HEK293 (cell line): Measurements from ENCODE around the gene MND1.

Source experiments
- CTCF ChIP-seq: fragments of 450-650 bp; formaldehyde crosslinking; IDR thresholded peaks from 2 replicates; pipeline ENCODE4 v1.5.1; 2016; ENCODE audit warnings: missing biosample characterization, missing genetic modification characterization
- KLF7 ChIP-seq: fragments of 450-650 bp; formaldehyde crosslinking; IDR thresholded peaks from 2 replicates; pipeline ENCODE4 v1.5.1; 2016; ENCODE audit warnings: missing biosample characterization, missing genetic modification characterization, borderline replicate concordance
- OSR2 ChIP-seq: fragments of 450-650 bp; formaldehyde crosslinking; IDR thresholded peaks from 2 replicates; pipeline ENCODE4 v1.5.1; 2016; ENCODE audit warnings: missing biosample characterization, missing genetic modification characterization
- SALL2 ChIP-seq: fragments of 450-650 bp; formaldehyde crosslinking; IDR thresholded peaks from 2 replicates; pipeline ENCODE4 v1.5.0; 2017; ENCODE audit warnings: missing biosample characterization, mild to moderate bottlenecking, missing genetic modification characterization, borderline replicate concordance
- TSHZ1 ChIP-seq: fragments of 450-650 bp; formaldehyde crosslinking; IDR thresholded peaks from 2 replicates; pipeline ENCODE4 v1.5.1; 2016; ENCODE audit warnings: missing biosample characterization, missing genetic modification characterization, borderline replicate concordance
- YY1 ChIP-seq: fragments of 450-650 bp; formaldehyde crosslinking; IDR thresholded peaks from 2 replicates; pipeline ENCODE4 v1.5.1; 2018; ENCODE audit warnings: missing biosample characterization, missing genetic modification characterization
- ZBTB20 ChIP-seq: fragments of 450-650 bp; formaldehyde crosslinking; IDR thresholded peaks from 2 replicates; pipeline ENCODE4 v1.5.1; 2016; ENCODE audit warnings: missing biosample characterization, missing genetic modification characterization
- ZBTB21 ChIP-seq: fragments of 450-650 bp; formaldehyde crosslinking; IDR thresholded peaks from 2 replicates; pipeline ENCODE4 v1.5.1; 2017; ENCODE audit warnings: missing biosample characterization, missing genetic modification characterization
- ZBTB7A ChIP-seq: fragments of 450-650 bp; formaldehyde crosslinking; IDR thresholded peaks from 2 replicates; pipeline ENCODE4 v1.5.1; 2016; ENCODE audit warnings: low read depth, missing biosample characterization, missing genetic modification characterization
- ZNF701 ChIP-seq: fragments of 450-650 bp; formaldehyde crosslinking; IDR thresholded peaks from 2 replicates; pipeline ENCODE4 v1.5.1; 2016; ENCODE audit warnings: missing biosample characterization, missing genetic modification characterization
- ZNF791 ChIP-seq: fragments of 450-650 bp; formaldehyde crosslinking; IDR thresholded peaks from 2 replicates; pipeline ENCODE4 v1.5.1; 2016; ENCODE audit warnings: missing biosample characterization, missing genetic modification characterization
- ZSCAN16 ChIP-seq: fragments of 450-650 bp; formaldehyde crosslinking; IDR thresholded peaks from 2 replicates; pipeline ENCODE4 v1.5.1; 2016; ENCODE audit warnings: missing biosample characterization, missing genetic modification characterization
- TF ChIP-seq, protein P1 (sequence below): sonication (generic); formaldehyde crosslinking; IDR thresholded peaks from 2 replicates; pipeline ENCODE4 v1.8.1; 2022; ENCODE audit warnings: mild to moderate bottlenecking, moderate library complexity, missing genetic modification reagents

DNA sequence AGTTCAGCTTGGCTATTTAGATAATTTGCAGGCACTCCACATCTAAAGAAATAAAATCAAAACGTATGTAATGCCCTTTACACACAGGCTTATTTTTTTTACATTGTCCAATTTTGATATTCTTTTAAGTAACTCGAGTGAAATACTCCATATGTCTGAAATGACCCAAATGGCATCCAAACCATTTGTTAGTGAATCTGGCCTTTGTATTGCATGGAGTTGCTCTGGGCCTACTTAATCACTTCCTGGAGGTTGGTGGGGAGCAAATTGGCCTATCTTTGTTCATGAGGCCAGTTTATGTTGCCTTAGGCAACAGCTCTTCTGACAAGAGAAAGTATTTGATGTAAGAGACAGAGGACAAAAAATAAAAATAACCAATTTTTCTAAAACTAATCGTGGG lies 74.1 kb downstream of the MND1 start:
- TF ChIP-seq ZBTB7A (tag by site-specific recombination) (no peak), CTCF (tag by site-specific recombination) (no peak), YY1 (tag by site-specific recombination) (no peak), TSHZ1 (tag by site-specific recombination) (no peak), ZBTB20 (tag by site-specific recombination) (no peak), ZSCAN16 (tag by site-specific recombination) (no peak), KLF7 (tag by site-specific recombination) (no peak), ZNF701 (tag by site-specific recombination) (no peak), ZNF791 (tag by site-specific recombination) (no peak), ZBTB21 (tag by site-specific recombination) (no peak), SALL2 (no peak), OSR2 (no peak)
- TF ChIP-seq, protein P1, sequence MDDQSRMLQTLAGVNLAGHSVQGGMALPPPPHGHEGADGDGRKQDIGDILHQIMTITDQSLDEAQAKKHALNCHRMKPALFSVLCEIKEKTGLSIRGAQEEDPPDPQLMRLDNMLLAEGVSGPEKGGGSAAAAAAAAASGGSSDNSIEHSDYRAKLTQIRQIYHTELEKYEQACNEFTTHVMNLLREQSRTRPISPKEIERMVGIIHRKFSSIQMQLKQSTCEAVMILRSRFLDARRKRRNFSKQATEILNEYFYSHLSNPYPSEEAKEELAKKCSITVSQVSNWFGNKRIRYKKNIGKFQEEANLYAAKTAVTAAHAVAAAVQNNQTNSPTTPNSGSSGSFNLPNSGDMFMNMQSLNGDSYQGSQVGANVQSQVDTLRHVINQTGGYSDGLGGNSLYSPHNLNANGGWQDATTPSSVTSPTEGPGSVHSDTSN: no peak
